SU-DHL-6 (cell line): ENCODE results near the gene MCM3.

Experiments used
- H2AFZ ChIP-seq: fragments of 200-600 bp; sonication (generic); 2 replicates; pipeline ENCODE4 v1.6.1; 2014; ENCODE audit warnings: low read depth, mild to moderate bottlenecking, moderate library complexity, mixed read lengths, antibody characterized with exemption, low read length; ENCODE audit not compliant: severe bottlenecking
- H3F3A ChIP-seq: fragments of 200-600 bp; shearing (Covaris generic); 2 replicates; pipeline ENCODE4 v1.6.0; 2016; ENCODE audit warnings: antibody characterized with exemption, mild to moderate bottlenecking; ENCODE audit not compliant: insufficient read depth
- H3K27ac ChIP-seq: fragments of 200-600 bp; sonication (generic); 2 replicates; pipeline ENCODE4 v1.5.1; 2016; ENCODE audit warnings: low read depth, mild to moderate bottlenecking, low read length, moderate library complexity, mixed read lengths
- H3K27me3 ChIP-seq: fragments of 200-600 bp; sonication (generic), shearing (Covaris generic); 2 replicates; pipeline ENCODE4 v1.6.0; 2014; ENCODE audit warnings: mild to moderate bottlenecking, low read length
- H3K36me3 ChIP-seq: fragments of 200-600 bp; sonication (generic); 2 replicates; pipeline ENCODE4 v1.6.1; 2014; ENCODE audit warnings: mild to moderate bottlenecking, low read length, mixed read lengths
- H3K4me2 ChIP-seq: fragments of 300-600, 200-600 bp; shearing (Covaris generic), sonication (generic); 2 replicates; pipeline ENCODE4 v1.6.0; 2014; ENCODE audit warnings: low read length, low read depth, mild to moderate bottlenecking; ENCODE audit not compliant: poor library complexity, severe bottlenecking
- H3K4me3 ChIP-seq: fragments of 200-600 bp; sonication (generic); 2 replicates; pipeline ENCODE4 v1.5.1; 2014; ENCODE audit warnings: antibody characterized with exemption, low read length, mild to moderate bottlenecking, mixed read lengths; ENCODE audit not compliant: insufficient read depth, poor library complexity, severe bottlenecking
- H3K79me2 ChIP-seq: fragments of 200-600 bp; sonication (generic); 2 replicates; pipeline ENCODE4 v1.6.1; 2014; ENCODE audit warnings: mild to moderate bottlenecking, low read length, moderate library complexity; ENCODE audit not compliant: insufficient read depth
- H3K9ac ChIP-seq: fragments of 200-600 bp; sonication (generic); 2 replicates; pipeline ENCODE4 v1.7.0; 2014; ENCODE audit warnings: mild to moderate bottlenecking, low read length
- H3K9me2 ChIP-seq: fragments of 200-600 bp; sonication (generic); replicated peaks from 2 replicates; pipeline ENCODE4 v1.6.1; 2014; ENCODE audit warnings: low read length; ENCODE audit not compliant: insufficient read depth
- H3K9me3 ChIP-seq: fragments of 200-600 bp; sonication (generic); 2 replicates; pipeline ENCODE4 v1.6.1; 2014; ENCODE audit warnings: low read length, mixed read lengths; ENCODE audit not compliant: insufficient read depth
- H4K20me1 ChIP-seq: fragments of 200-600 bp; sonication (generic); 2 replicates; pipeline ENCODE4 v1.6.1; 2014; ENCODE audit warnings: low read depth, mild to moderate bottlenecking, antibody characterized with exemption, low read length, moderate library complexity, mixed read lengths
- EZH2phosphoT487 ChIP-seq: fragments of 200-600 bp; sonication (generic), shearing (Covaris generic); conservative IDR thresholded peaks from 2 replicates; pipeline ENCODE4 v1.6.1; 2018; ENCODE audit warnings: mild to moderate bottlenecking, antibody characterized with exemption, low read length, moderate library complexity, mixed read lengths
- TF ChIP-seq, protein P1 (sequence below): fragments of 200-600 bp; sonication (generic); IDR thresholded peaks from one replicate; pipeline ENCODE4 v1.5.1; 2017; ENCODE audit warnings: antibody characterized with exemption, mild to moderate bottlenecking, low read length, moderate library complexity; ENCODE audit not compliant: insufficient read depth, poor library complexity, severe bottlenecking

Gene MCM3

DNA sequence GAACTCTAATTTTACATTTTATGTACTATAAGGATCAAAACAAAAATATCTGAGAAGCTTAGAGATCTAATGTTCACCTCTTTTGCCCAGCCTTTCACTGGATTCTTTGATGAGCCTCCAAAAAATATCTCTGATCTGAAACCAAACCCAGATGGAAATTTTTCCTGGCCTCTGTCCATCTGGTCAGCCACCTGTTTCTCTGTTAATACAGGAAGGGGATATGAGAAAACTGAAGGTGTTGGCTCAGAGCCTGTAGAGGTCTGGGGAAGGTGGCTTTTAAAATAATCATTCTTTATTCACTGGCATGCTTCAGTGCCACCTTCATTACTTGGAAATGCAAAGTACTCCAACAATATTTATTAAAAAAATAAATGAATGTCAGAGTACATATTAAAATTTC lies 8.5 kb upstream of the MCM3 start:
- H4K20me1 ChIP-seq: no peaks in the 10 kb centered on the region
- H3K9me3 ChIP-seq: no peaks in the 10 kb centered on the region
- peaks cover 39% of the 10 kb centered on the region for H3F3A ChIP-seq
- H3K27ac ChIP-seq: peak overlapping the region; percentile 10; the same call in 1 of the 2 replicates
- H3K4me2 ChIP-seq: peak overlapping the region; percentile 13
- peak overlapping the region; percentile 42 for H2AFZ ChIP-seq
- no peaks in the 10 kb centered on the region for H3K27me3 ChIP-seq
- no peak overlapping the region for H3K4me3 ChIP-seq
- H3K9me2 ChIP-seq: no peaks in the 10 kb centered on the region
- TF ChIP-seq, protein P1, sequence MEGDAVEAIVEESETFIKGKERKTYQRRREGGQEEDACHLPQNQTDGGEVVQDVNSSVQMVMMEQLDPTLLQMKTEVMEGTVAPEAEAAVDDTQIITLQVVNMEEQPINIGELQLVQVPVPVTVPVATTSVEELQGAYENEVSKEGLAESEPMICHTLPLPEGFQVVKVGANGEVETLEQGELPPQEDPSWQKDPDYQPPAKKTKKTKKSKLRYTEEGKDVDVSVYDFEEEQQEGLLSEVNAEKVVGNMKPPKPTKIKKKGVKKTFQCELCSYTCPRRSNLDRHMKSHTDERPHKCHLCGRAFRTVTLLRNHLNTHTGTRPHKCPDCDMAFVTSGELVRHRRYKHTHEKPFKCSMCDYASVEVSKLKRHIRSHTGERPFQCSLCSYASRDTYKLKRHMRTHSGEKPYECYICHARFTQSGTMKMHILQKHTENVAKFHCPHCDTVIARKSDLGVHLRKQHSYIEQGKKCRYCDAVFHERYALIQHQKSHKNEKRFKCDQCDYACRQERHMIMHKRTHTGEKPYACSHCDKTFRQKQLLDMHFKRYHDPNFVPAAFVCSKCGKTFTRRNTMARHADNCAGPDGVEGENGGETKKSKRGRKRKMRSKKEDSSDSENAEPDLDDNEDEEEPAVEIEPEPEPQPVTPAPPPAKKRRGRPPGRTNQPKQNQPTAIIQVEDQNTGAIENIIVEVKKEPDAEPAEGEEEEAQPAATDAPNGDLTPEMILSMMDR: no peak
- TF ChIP-seq EZH2phosphoT487: no peak
- no peaks in the 10 kb centered on the region for H3K79me2 ChIP-seq
- H3K9ac ChIP-seq: peak overlapping the region; percentile 3
- H3K36me3 ChIP-seq: no peaks in the 10 kb centered on the region

- no peak overlapping the region for H3K4me3 ChIP-seq
Measured at GRCh38 chr6:52288841-52289240, 4.3 kb upstream of the MCM3 start.

DNA sequence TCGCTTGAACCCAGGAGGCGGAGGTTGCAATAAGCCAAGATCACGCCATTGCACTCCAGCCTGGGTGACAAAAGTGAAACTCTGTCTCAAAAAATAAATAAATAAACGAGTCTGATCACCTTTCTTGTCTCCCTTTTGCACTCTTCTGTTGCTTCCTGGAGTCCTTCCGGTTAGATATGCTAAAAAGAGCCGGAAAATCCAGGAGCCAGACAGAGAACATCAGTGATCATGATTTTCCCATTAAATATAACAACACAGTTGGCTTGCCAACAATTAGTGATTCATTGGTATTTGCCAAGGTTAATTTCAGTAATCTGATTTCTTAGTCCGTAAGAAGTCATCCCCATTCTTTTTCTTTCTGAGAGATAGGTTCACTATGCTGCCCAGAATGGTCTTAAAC lies 3.7 kb upstream of the MCM3 start:
- Histone ChIP-seq H4K20me1 (peaks cover 6% of the 10 kb centered on the region; the same call in 1 of the 2 replicates), H3K79me2 (peaks cover 13% of the 10 kb centered on the region), H3K27me3 (no peaks in the 10 kb centered on the region), H3K4me2 (no peak overlapping the region), H3K9ac (no peak overlapping the region), H3K27ac (no peak overlapping the region), H3K9me3 (no peaks in the 10 kb centered on the region), H3K36me3 (peaks cover 8% of the 10 kb centered on the region), H2AFZ (no peak overlapping the region), H3F3A (peaks cover 36% of the 10 kb centered on the region), H3K4me3 (no peak overlapping the region), H3K9me2 (no peaks in the 10 kb centered on the region)
- TF ChIP-seq, protein P1: no peak
- TF ChIP-seq EZH2phosphoT487: no peak

More at GRCh38 chr6:52288841-52289240, 4.3 kb upstream of the MCM3 start:
- Histone ChIP-seq H3K27ac (no peak overlapping the region), H3K79me2 (peaks cover 7% of the 10 kb centered on the region), H3K27me3 (no peaks in the 10 kb centered on the region), H3K9me2 (no peaks in the 10 kb centered on the region), H3K9me3 (no peaks in the 10 kb centered on the region), H3K4me2 (no peak overlapping the region), H4K20me1 (no peaks in the 10 kb centered on the region), H3K9ac (no peak overlapping the region), H3K36me3 (peaks cover 2% of the 10 kb centered on the region; the same call in 1 of the 2 replicates), H3F3A (peaks cover 41% of the 10 kb centered on the region), H2AFZ (no peak overlapping the region)
- TF ChIP-seq EZH2phosphoT487: no peak
- TF ChIP-seq, protein P1: no peak
